Measurements from ENCODE around the gene NFXL1.

Gene NFXL1

DNA sequence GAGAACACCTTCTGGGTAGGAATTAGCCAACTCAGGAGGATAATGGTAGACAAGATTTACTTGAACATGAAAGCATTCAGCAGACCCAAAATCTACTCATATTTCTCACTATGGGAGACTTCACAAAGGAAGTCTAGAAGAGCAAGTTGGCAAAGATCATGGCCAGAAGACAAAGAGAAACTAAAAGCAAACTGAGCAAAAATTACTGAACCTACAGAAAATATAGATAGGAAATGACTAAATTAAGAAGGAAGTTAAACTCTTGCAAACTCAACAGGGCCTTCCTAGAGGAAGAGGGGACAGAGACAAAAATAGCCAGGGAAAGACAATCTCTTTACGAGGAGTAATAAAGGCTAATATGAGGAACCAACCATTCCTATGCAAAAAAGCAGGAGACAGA lies 95.2 kb downstream of the NFXL1 start:
- TF ChIP-seq, protein P1, sequence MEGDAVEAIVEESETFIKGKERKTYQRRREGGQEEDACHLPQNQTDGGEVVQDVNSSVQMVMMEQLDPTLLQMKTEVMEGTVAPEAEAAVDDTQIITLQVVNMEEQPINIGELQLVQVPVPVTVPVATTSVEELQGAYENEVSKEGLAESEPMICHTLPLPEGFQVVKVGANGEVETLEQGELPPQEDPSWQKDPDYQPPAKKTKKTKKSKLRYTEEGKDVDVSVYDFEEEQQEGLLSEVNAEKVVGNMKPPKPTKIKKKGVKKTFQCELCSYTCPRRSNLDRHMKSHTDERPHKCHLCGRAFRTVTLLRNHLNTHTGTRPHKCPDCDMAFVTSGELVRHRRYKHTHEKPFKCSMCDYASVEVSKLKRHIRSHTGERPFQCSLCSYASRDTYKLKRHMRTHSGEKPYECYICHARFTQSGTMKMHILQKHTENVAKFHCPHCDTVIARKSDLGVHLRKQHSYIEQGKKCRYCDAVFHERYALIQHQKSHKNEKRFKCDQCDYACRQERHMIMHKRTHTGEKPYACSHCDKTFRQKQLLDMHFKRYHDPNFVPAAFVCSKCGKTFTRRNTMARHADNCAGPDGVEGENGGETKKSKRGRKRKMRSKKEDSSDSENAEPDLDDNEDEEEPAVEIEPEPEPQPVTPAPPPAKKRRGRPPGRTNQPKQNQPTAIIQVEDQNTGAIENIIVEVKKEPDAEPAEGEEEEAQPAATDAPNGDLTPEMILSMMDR (conservative IDR thresholded peaks at IDR 0.05; ENCODE audit: low read depth, low read length), result no peak
- no peak overlapping the region for H3K4me3 ChIP-seq (ENCODE audit: low read length)
- no peak for DNase-seq (ENCODE audit: low read depth)

DNA sequence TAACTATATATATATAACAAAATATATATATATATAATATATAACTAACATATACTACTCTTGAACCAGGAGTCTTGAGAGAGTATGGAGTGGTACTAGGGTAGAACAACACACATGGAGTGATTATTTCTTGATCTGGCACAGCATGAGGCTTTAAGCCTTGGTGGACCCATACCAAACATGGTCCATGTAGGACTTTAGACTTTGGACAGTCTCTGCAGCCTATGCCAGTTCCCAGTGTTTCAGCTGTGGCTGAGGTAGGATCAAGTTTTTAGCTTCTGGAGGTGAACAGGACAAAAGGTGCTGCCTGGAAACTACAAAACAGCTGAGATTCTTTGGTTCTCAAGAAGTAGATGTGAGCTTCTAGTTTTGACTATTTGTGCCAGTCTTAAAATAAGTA lies 97.1 kb downstream of the NFXL1 start:
- no peak overlapping the region for H3K4me3 ChIP-seq (ENCODE audit: low read length)
- no peak for DNase-seq (ENCODE audit: low read depth)
- TF ChIP-seq, protein P1 (conservative IDR thresholded peaks at IDR 0.05; ENCODE audit: low read depth, low read length), result no peak

DNA sequence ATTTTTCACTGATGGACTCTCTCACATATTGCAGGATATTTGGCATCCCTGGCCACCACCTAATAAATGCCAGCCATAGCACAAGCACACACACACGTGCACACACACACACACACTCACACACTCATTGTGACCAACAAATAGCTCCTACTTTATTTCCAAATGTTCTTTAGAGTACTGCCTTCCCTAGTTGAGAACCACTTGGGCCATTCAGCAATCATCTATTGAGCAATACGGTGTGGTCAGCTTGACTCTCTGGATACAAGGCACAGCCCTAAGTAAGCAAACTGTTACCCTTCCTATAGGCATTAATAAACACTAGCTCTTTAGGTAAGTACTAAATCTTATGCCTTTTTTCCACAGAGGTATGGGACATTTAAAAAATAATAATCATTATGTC lies 97.6 kb downstream of the NFXL1 start:
- TF ChIP-seq, protein P1 (conservative IDR thresholded peaks at IDR 0.05; ENCODE audit: low read depth, low read length), result no peak
- DNase-seq (ENCODE audit: low read depth), result no peak
- H3K4me3 ChIP-seq (ENCODE audit: low read length), result no peak overlapping the region

DNA sequence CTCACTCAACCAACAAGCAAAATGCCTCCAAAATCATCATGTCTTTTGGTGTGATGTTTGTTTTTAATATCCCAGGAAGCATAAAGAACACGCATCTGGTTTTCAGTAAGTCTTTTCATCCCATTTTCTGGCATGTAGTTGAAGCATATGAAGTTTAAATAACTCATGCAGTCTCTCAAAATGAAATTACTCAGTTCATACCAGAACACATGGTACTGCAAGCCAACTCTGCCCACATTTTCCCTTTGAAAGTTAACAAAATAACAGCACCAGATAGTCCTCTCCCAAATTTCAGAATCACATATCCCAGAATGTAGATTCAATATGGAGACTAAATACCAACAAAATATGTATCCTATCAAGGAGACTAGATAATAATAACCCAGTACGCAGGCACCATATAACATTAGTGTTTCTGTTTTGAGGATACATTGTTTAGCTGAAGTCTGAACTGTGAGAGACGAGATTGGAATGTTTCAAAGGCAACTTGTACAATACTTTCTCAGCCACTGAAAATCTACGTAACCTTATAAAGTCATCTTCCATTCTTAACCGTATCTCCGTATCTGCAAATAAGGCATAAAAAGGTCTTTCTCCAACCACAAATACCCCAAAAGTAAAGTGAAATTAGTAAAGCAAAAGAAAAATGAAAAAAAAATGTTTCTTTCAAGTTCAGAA lies 99.6 kb downstream of the NFXL1 start:
- H3K4me3 ChIP-seq (ENCODE audit: low read length), result no peak overlapping the region
- TF ChIP-seq, protein P1 (conservative IDR thresholded peaks at IDR 0.05; ENCODE audit: low read depth, low read length), result no peak
- no peak for DNase-seq (ENCODE audit: low read depth)

DNA sequence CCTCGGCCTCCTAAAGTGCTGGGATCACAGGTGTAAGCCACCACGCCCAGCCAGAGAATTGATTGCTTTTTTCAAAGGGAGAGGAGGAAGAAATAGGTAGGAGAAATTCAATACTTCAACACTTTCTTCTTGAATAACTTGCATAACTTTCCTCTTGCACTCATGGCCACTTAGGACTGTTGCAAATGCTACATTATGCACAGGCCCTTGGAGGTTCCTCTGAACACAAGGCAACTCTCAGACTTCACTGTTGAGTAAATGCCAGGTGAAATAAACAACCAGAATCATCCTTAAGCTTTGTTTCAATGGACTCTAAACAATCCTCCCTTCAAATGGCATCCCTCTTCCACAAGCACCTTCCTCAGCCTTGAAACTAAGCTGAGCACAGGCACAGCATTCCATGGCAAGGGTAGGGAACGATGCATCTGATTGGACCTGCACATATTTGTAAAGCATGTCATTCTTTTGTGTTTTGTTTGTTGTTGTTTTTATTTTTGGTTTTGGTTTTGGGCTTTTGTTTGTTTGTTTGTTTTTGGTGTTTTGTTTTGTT lies 104.7 kb downstream of the NFXL1 start:
- DNase-seq (ENCODE audit: low read depth), result no peak
- H3K4me3 ChIP-seq (ENCODE audit: low read length), result no peak overlapping the region
- TF ChIP-seq, protein P1 (conservative IDR thresholded peaks at IDR 0.05; ENCODE audit: low read depth, low read length), result no peak

DNA sequence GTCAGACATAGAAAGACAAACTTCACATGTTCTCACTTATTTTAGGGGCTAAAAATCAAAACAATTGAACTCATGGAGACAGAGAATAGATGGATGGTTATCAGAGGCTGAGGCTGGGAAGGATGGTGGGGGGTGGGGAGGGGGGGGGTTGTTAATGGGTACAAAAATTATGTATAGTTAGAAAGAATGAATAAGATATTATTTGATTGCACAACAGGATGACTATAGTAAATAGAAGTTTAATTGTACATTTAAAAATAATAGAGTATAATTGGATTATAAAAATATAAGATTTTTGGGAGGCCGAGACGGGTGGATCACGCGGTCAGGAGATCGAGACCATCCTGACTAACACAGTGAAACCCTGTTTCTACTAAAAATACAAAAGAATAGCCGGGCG lies 109.8 kb downstream of the NFXL1 start:
- TF ChIP-seq, protein P1 (conservative IDR thresholded peaks at IDR 0.05; ENCODE audit: low read depth, low read length), result no peak
- no peak for DNase-seq (ENCODE audit: low read depth)
- H3K4me3 ChIP-seq (ENCODE audit: low read length), result no peak overlapping the region

DNA sequence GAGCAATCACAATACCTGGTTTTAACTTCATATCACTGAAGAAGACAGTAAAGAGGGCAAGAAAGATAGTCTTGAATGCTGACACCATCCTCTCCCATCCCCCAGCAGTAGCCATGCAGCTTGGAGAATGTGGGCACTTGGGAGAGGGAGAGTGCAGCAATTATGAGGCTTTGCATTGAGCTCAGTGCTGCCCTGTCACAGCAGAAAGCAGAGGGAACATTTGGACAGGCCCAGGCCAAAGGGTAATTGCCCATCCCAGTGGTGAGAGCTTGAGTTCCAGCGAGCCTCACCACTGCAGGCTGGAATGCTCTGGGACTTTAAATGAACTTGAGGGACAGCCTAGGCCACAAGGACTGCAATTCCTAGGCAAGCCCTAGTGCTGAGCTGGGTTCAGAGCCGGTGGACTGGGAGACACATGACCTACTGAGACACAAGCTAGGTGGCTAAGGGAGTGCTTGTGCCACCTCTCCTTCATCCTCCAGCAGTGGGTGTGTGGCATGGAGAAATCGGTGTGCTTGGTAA lies 112.8 kb downstream of the NFXL1 start:
- DNase-seq (ENCODE audit: low read depth), result no peak

More for the DNA sequence above, 112.8 kb downstream of the NFXL1 start:
- no peak overlapping the region for H3K4me3 ChIP-seq (ENCODE audit: low read length)
- TF ChIP-seq, protein P1 (conservative IDR thresholded peaks at IDR 0.05; ENCODE audit: low read depth, low read length), result no peak

All from retinal pigment epithelial cell (primary cell).